Bronchial epithelial cell (primary cell): ENCODE results near the gene PIP5K1A. TPM values are rescaled to one million over a fixed set of nuclear protein-coding genes. Genes with fewer than 3 reads are reported as not detected.

Experiments
- total RNA-seq: library from RNA; depleted of rRNA; stranded (reverse); fragments of >200 nt; gene quantifications from 2 replicates; pipeline ENCODE4 v1.2.1, GENCODE V29; 2014

Gene PIP5K1A
- total RNA-seq, 1 donor from 2014 or later, result 44.0 TPM

Other genes starting within 250 kb of the PIP5K1A start
- 55.2 and 82.9 TPM in 2 replicates for gene CERS2, start 223.7 kb upstream of the PIP5K1A start, total RNA-seq
- gene ANXA9, start 216.3 kb upstream of the PIP5K1A start, total RNA-seq, result 0.26 and 0.90 TPM in 2 replicates
- gene MINDY1, start 191.7 kb upstream of the PIP5K1A start, total RNA-seq, result 5.5 and 13.6 TPM in 2 replicates
- gene PRUNE1, start 190.1 kb upstream of the PIP5K1A start, total RNA-seq, result 6.6 and 6.9 TPM in 2 replicates
- gene BNIPL, start 162.0 kb upstream of the PIP5K1A start, total RNA-seq, result 4.7 and 68.1 TPM in 2 replicates
- 0.53 and 0.64 TPM in 2 replicates for gene C1orf56, start 150.8 kb upstream of the PIP5K1A start, total RNA-seq
- 81.6 and 125 TPM in 2 replicates for gene CDC42SE1, start 138.9 kb upstream of the PIP5K1A start, total RNA-seq
- 0.79 and 4.4 TPM in 2 replicates for gene MLLT11, start 138.2 kb upstream of the PIP5K1A start, total RNA-seq
- gene GABPB2, start 127.8 kb upstream of the PIP5K1A start, total RNA-seq, result 10.8 and 19.3 TPM in 2 replicates
- 0.38 and 0.53 TPM in 2 replicates for gene SEMA6C, start 51.9 kb upstream of the PIP5K1A start, total RNA-seq
- gene TNFAIP8L2, start 41.9 kb upstream of the PIP5K1A start, total RNA-seq, result not detected in 2 replicates
- gene LYSMD1, start 32.6 kb upstream of the PIP5K1A start, total RNA-seq, result 5.0 and 8.6 TPM in 2 replicates
- 19.7 and 34.9 TPM in 2 replicates for gene SCNM1, start 32.4 kb upstream of the PIP5K1A start, total RNA-seq
- gene TMOD4, start 22.6 kb upstream of the PIP5K1A start, total RNA-seq, result not detected in 2 replicates
- gene VPS72, start 8.4 kb upstream of the PIP5K1A start, total RNA-seq, result 64.2 and 69.4 TPM in 2 replicates
- 259 and 280 TPM in 2 replicates for gene PSMD4, start 56.2 kb downstream of the PIP5K1A start, total RNA-seq
- gene ZNF687, start 83.7 kb downstream of the PIP5K1A start, total RNA-seq, result 9.0 and 12.8 TPM in 2 replicates
- gene PI4KB, start 128.9 kb downstream of the PIP5K1A start, total RNA-seq, result 20.8 and 30.9 TPM in 2 replicates
- 8.8 and 16.6 TPM in 2 replicates for gene RFX5, start 148.7 kb downstream of the PIP5K1A start, total RNA-seq
- gene SELENBP1, start 174.2 kb downstream of the PIP5K1A start, total RNA-seq, result 4.2 and 7.0 TPM in 2 replicates
- gene PSMB4, start 201.0 kb downstream of the PIP5K1A start, total RNA-seq, result 350 and 396 TPM in 2 replicates